Left lung (tissue), 10 donors: Measurements from ENCODE around the gene EMILIN3. TPM values are rescaled to one million over a fixed set of nuclear protein-coding genes. Genes with fewer than 3 reads are reported as not detected.

Experiments
- ATAC-seq: fragments of 200-7000 bp; cut with Tn5 transposase; one replicate; pipeline ENCODE4 v1.9.1; 2020; ENCODE audit warnings: moderate library complexity
- DNase-seq, 4 donors: peaks; one replicate each; pipeline ENCODE4 v3.0.0-alpha.2; 2013 to 2020
- H3K27ac ChIP-seq, 2 donors: fragments of 200-600 bp; sonication (generic) in 1 of 2; one replicate each; pipeline versions ENCODE4 v1.5.0 to v1.8.0; 2020 to 2021
- H3K27me3 ChIP-seq, 2 donors: fragments of 200-600 bp; sonication (generic) in 1 of 2; one replicate each; pipeline versions ENCODE4 v1.5.0 to v1.8.0; 2020 to 2021
- H3K36me3 ChIP-seq, 2 donors: fragments of 200-600 bp; sonication (generic) in 1 of 2; one replicate each; pipeline versions ENCODE4 v1.5.0 to v1.8.0; 2020 to 2021
- H3K4me1 ChIP-seq, 2 donors: fragments of 200-600 bp; one replicate each; pipeline ENCODE4 v1.8.0; 2021
- H3K4me3 ChIP-seq, 2 donors: fragments of 200-600 bp; sonication (generic) in 1 of 2; one replicate each; pipeline versions ENCODE4 v1.5.0 to v1.8.0; 2020 to 2021; ENCODE audit warnings: mild to moderate bottlenecking in 1 of 2
- H3K9me3 ChIP-seq, 2 donors: fragments of 200-600 bp; sonication (generic) in 1 of 2; one replicate each; pipeline versions ENCODE4 v1.5.0 to v1.8.0; 2020 to 2021
- CTCF ChIP-seq, 2 donors: fragments of 200-600 bp; sonication (generic) in 1 of 2; IDR thresholded peaks; one replicate each; pipeline versions ENCODE4 v1.5.0 to v1.8.0; 2021; ENCODE audit warnings: antibody characterized with exemption in 2 of 2
- intact Hi-C, 2 donors: fragments of 100-400 bp; cut with DNase I; formaldehyde crosslinking; loops; one replicate each; pipeline versions ENCODE4 v1.11.2 to v1.14.2; 2022
- polyA plus RNA-seq, 6 donors: library from polyadenylated mRNA; unstranded; fragments of 120-200 nt; gene quantifications; one replicate each; pipeline ENCODE4 v1.2.1, GENCODE V29; 2013; ENCODE audit not compliant: insufficient read length in 6 of 6
- total RNA-seq, 2 donors: library from RNA; stranded (reverse); fragmentation: NEBNext Ultra II Directional; extraction: Animal tissue kit (Norgen Biotek cat#: 25700); gene quantifications; one replicate each; pipeline ENCODE4 v1.2.1, GENCODE V29; 2021
- donor health status: DM: no; HTN: yes; CAD: no.
- donor health status: DM: no; HTN: no; CAD: no.

Gene EMILIN3
- total and polyA plus RNA-seq, 8 donors = 0.08 to 2.5 (median 2.0) TPM

GRCh38 chr20:41367956-41368355 is 1.3 kb upstream of the EMILIN3 start:
- Histone ChIP-seq H3K4me1 (peaks cover 0 to 8% of the 10 kb centered on the region in 2 donors), H3K4me3 (no peak overlapping the region), H3K9me3 (peaks cover 0 to 14% of the 10 kb centered on the region in 2 donors), H3K27ac (no peak overlapping the region), H3K36me3 (no peaks in the 10 kb centered on the region), H3K27me3 (peaks cover 36 to 66% of the 10 kb centered on the region in 2 donors)
- DNase-seq (no peak), ATAC-seq (no peak)
- no peak for TF ChIP-seq CTCF (IDR thresholded peaks at IDR 0.05)
- intact Hi-C loops = no loop called here

GRCh38 chr20:41367393-41367695 is 726 bp upstream of the EMILIN3 start:
- Histone ChIP-seq H3K27me3 (peaks cover 36 to 66% of the 10 kb centered on the region in 2 donors), H3K4me1 (peaks cover 0 to 8% of the 10 kb centered on the region in 2 donors), H3K36me3 (no peaks in the 10 kb centered on the region), H3K27ac (no peak overlapping the region), H3K9me3 (peaks cover 0 to 14% of the 10 kb centered on the region in 2 donors), H3K4me3 (no peak overlapping the region)
- DNase-seq (no peak), ATAC-seq (no peak)
- intact Hi-C loops = no loop called here
- no peak for TF ChIP-seq CTCF (IDR thresholded peaks at IDR 0.05)

- no peak for TF ChIP-seq CTCF (IDR thresholded peaks at IDR 0.05)
- Histone ChIP-seq H3K27me3 (peaks cover 36 to 66% of the 10 kb centered on the region in 2 donors), H3K27ac (no peak overlapping the region), H3K4me1 (peaks cover 0 to 8% of the 10 kb centered on the region in 2 donors), H3K36me3 (no peaks in the 10 kb centered on the region), H3K9me3 (peaks cover 0 to 3% of the 10 kb centered on the region in 2 donors), H3K4me3 (peak overlapping the region in 1 of 2 donors; percentile 7)
- intact Hi-C loops = no loop called here
- ATAC-seq = peak; percentile 26
- DNase-seq = no peak
Measured at GRCh38 chr20:41365777-41366545, 657 bp downstream of the EMILIN3 start.

GRCh38 chr20:41364967-41365765 is 1.5 kb downstream of the EMILIN3 start:
- intact Hi-C loops = no loop called here
- Histone ChIP-seq H3K27me3 (peaks cover 36 to 66% of the 10 kb centered on the region in 2 donors), H3K9me3 (no peaks in the 10 kb centered on the region), H3K27ac (no peak overlapping the region), H3K36me3 (no peaks in the 10 kb centered on the region), H3K4me3 (no peak overlapping the region), H3K4me1 (peaks cover 0 to 8% of the 10 kb centered on the region in 2 donors)
- DNase-seq = no peak
- ATAC-seq = no peak
- TF ChIP-seq CTCF (IDR thresholded peaks at IDR 0.05) = no peak

GRCh38 chr20:41364236-41364855 is 2.3 kb downstream of the EMILIN3 start:
- H3K4me1 ChIP-seq = peaks cover 0 to 8% of the 10 kb centered on the region in 2 donors
- no peaks in the 10 kb centered on the region for H3K36me3 ChIP-seq
- DNase-seq (no peak), ATAC-seq (no peak)
- H3K9me3 ChIP-seq = no peaks in the 10 kb centered on the region
- intact Hi-C loops = no loop called here
- H3K4me3 ChIP-seq = no peak overlapping the region
- TF ChIP-seq CTCF (IDR thresholded peaks at IDR 0.05) = no peak
- H3K27ac ChIP-seq = no peak overlapping the region
- H3K27me3 ChIP-seq = peaks cover 36 to 58% of the 10 kb centered on the region in 2 donors
